ENCODE results near the gene SPA17.

GRCh38 chr11:124642628-124643027 is 31.1 kb upstream of the SPA17 start:
- TF ChIP-seq CTCF (IDR thresholded peaks at IDR 0.05; ENCODE audit: low read depth, low read length), result no peak
- no peak for TF ChIP-seq POLR2A (IDR thresholded peaks at IDR 0.05; ENCODE audit: extremely low read depth, insufficient read length)
- TF ChIP-seq MAX (IDR thresholded peaks at IDR 0.05; ENCODE audit: low read depth, low read length), result no peak
